ENCODE data around the gene ATP5F1D.

Gene ATP5F1D

GRCh38 chr19:1288226-1288612 lies 46.7 kb downstream of the ATP5F1D start:
- peaks cover 36% of the 10 kb centered on the region for H3K27me3 Mint-ChIP-seq
- no peaks in the 10 kb centered on the region for H3K4me1 Mint-ChIP-seq
- H3K36me3 Mint-ChIP-seq (ENCODE audit: low read depth), result no peaks in the 10 kb centered on the region
- DNase-seq, result no peak
- no peak overlapping the region for H3K27ac Mint-ChIP-seq
- no peak for ATAC-seq
- H3K4me3 Mint-ChIP-seq, result no peak overlapping the region
- no peaks in the 10 kb centered on the region for H3K9me3 Mint-ChIP-seq

- Mint-ChIP-seq H3K4me3 (no peak overlapping the region), H3K9me3 (no peaks in the 10 kb centered on the region), H3K27ac (no peak overlapping the region), H3K27me3 (peaks cover 35% of the 10 kb centered on the region), H3K4me1 (no peaks in the 10 kb centered on the region), H3K36me3 (ENCODE audit: low read depth) (no peaks in the 10 kb centered on the region)
- no peak for DNase-seq
- ATAC-seq, result no peak
These were observed 47.5 kb downstream of the ATP5F1D start for GRCh38 chr19:1288833-1289685.

- no peak overlapping the region for H3K4me3 Mint-ChIP-seq
- no peak for DNase-seq
- no peak for ATAC-seq
- no peaks in the 10 kb centered on the region for H3K4me1 Mint-ChIP-seq
- H3K27me3 Mint-ChIP-seq, result peaks cover 34% of the 10 kb centered on the region
- no peaks in the 10 kb centered on the region for H3K36me3 Mint-ChIP-seq (ENCODE audit: low read depth)
- H3K27ac Mint-ChIP-seq, result no peak overlapping the region
- H3K9me3 Mint-ChIP-seq, result no peaks in the 10 kb centered on the region
These were observed 48.1 kb downstream of the ATP5F1D start for GRCh38 chr19:1289686-1290025.

- H3K4me3 Mint-ChIP-seq, result no peak overlapping the region
- H3K9me3 Mint-ChIP-seq, result no peaks in the 10 kb centered on the region
- ATAC-seq (no peak), DNase-seq (no peak)
- no peak overlapping the region for H3K27ac Mint-ChIP-seq
- H3K4me1 Mint-ChIP-seq, result no peaks in the 10 kb centered on the region
- peaks cover 29% of the 10 kb centered on the region for H3K27me3 Mint-ChIP-seq
- H3K36me3 Mint-ChIP-seq (ENCODE audit: low read depth), result no peaks in the 10 kb centered on the region
These were observed 48.7 kb downstream of the ATP5F1D start for GRCh38 chr19:1290196-1290702.

- Mint-ChIP-seq H3K27ac (no peak overlapping the region), H3K4me3 (no peak overlapping the region), H3K27me3 (peaks cover 28% of the 10 kb centered on the region), H3K9me3 (no peaks in the 10 kb centered on the region), H3K36me3 (ENCODE audit: low read depth) (no peaks in the 10 kb centered on the region), H3K4me1 (no peaks in the 10 kb centered on the region)
- no peak for DNase-seq
- ATAC-seq, result no peak
These were observed 49.4 kb downstream of the ATP5F1D start for GRCh38 chr19:1290703-1291651.

GRCh38 chr19:1291761-1292418 lies 50.3 kb downstream of the ATP5F1D start:
- DNase-seq (no peak), ATAC-seq (no peak)
- no peak overlapping the region for H3K27ac Mint-ChIP-seq
- H3K27me3 Mint-ChIP-seq, result peaks cover 24% of the 10 kb centered on the region
- H3K4me3 Mint-ChIP-seq, result no peak overlapping the region
- H3K4me1 Mint-ChIP-seq, result no peaks in the 10 kb centered on the region
- H3K36me3 Mint-ChIP-seq (ENCODE audit: low read depth), result no peaks in the 10 kb centered on the region
- H3K9me3 Mint-ChIP-seq, result no peaks in the 10 kb centered on the region

- Mint-ChIP-seq H3K4me3 (no peak overlapping the region), H3K27me3 (peaks cover 22% of the 10 kb centered on the region), H3K4me1 (no peaks in the 10 kb centered on the region), H3K36me3 (ENCODE audit: low read depth) (no peaks in the 10 kb centered on the region), H3K9me3 (no peaks in the 10 kb centered on the region), H3K27ac (no peak overlapping the region)
- DNase-seq, result no peak
- ATAC-seq, result no peak
These were observed 51.0 kb downstream of the ATP5F1D start for GRCh38 chr19:1292419-1293151.

GRCh38 chr19:1293782-1294604 lies 52.4 kb downstream of the ATP5F1D start:
- Mint-ChIP-seq H3K27me3 (peaks cover 20% of the 10 kb centered on the region), H3K4me1 (no peaks in the 10 kb centered on the region), H3K9me3 (no peaks in the 10 kb centered on the region), H3K36me3 (ENCODE audit: low read depth) (no peaks in the 10 kb centered on the region), H3K4me3 (no peak overlapping the region), H3K27ac (no peak overlapping the region)
- ATAC-seq (no peak), DNase-seq (no peak)
